Measurements from ENCODE around the gene UPK1B.
"Not testable (repeated sequence)": the region's sequence is repeated elsewhere in the genome, so short reads cannot be mapped to it uniquely, and the experiment has no call there.

The UPK1B gene

DNA sequence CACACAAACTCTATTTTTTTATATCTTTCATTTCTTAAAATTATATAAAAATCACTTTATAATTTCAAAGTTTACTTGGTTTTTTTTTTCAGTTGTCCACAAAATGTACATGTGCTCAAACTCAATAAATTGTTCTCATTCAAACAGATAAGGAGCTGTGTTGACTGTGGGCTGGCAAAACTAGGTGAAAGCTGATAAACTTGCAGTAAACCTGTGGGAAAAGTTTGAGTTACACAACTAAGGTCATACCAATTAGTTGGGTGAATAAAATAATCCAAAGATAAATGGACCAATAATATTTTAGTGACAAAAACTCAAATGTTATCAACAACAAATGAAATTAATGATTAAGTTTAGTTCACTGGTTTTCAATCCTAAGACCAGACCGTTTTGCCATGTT, 12.6 kb upstream of the UPK1B start:
- H3K4me3 ChIP-seq (ENCODE audit: low read depth, low read length) = no peak overlapping the region
- TF ChIP-seq, protein P1, sequence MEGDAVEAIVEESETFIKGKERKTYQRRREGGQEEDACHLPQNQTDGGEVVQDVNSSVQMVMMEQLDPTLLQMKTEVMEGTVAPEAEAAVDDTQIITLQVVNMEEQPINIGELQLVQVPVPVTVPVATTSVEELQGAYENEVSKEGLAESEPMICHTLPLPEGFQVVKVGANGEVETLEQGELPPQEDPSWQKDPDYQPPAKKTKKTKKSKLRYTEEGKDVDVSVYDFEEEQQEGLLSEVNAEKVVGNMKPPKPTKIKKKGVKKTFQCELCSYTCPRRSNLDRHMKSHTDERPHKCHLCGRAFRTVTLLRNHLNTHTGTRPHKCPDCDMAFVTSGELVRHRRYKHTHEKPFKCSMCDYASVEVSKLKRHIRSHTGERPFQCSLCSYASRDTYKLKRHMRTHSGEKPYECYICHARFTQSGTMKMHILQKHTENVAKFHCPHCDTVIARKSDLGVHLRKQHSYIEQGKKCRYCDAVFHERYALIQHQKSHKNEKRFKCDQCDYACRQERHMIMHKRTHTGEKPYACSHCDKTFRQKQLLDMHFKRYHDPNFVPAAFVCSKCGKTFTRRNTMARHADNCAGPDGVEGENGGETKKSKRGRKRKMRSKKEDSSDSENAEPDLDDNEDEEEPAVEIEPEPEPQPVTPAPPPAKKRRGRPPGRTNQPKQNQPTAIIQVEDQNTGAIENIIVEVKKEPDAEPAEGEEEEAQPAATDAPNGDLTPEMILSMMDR (IDR thresholded peaks at IDR 0.05; ENCODE audit: low read depth, low read length) = no peak

DNA sequence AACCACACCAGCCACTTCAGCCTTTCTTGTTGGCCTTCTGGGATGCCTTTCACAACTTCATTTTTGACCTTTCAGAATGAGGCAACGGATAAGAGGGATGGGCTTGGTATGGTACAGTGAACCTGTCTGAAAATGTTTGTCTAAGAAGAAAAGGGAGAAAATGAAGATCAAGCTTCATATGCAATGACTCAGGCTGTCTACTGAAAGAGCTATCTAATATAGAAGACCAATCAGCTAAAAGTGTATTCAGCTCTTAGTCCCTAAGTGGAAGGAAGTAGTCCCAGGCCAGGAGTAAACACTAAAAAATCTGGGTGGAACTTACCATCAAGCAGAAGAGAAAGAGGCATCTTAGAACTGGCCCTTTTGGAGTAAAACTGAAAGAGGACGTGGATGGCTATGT, 12.2 kb upstream of the UPK1B start:
- H3K4me3 ChIP-seq (ENCODE audit: low read depth, low read length) = no peak overlapping the region
- TF ChIP-seq, protein P1 (IDR thresholded peaks at IDR 0.05; ENCODE audit: low read depth, low read length) = no peak

- not testable (repeated sequence) for H3K4me3 ChIP-seq (ENCODE audit: low read depth, low read length)
Measured at GRCh38 chr3:119164745-119165144, 8.7 kb upstream of the UPK1B start.

GRCh38 chr3:119170821-119171220, 2.6 kb upstream of the UPK1B start:
- TF ChIP-seq, protein P1 (IDR thresholded peaks at IDR 0.05; ENCODE audit: low read depth, low read length) = no peak
- H3K4me3 ChIP-seq (ENCODE audit: low read depth, low read length) = no peak overlapping the region

- H3K4me3 ChIP-seq (ENCODE audit: low read depth, low read length) = no peak overlapping the region
- TF ChIP-seq, protein P1 (IDR thresholded peaks at IDR 0.05; ENCODE audit: low read depth, low read length) = no peak
Measured at GRCh38 chr3:119175872-119176756, 2.7 kb downstream of the UPK1B start.

DNA sequence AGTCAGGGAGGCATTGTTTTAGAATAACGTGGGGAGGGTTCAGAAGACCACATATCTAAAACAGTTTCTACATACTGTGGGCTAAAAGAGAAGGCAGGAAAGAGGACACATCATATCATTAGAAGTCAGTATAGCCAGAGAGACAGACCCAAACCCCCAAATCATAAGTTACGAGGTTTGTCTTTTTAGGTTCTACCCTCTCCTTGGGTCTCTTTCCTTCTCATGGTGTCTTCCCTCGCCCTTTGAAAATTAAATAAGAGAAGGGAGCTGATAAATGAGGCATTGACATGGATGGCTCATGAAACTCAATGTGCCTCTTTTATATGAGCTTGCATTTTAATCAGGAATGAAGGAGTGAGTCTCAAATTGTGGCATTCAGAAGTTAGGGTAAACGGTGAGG, 3.4 kb downstream of the UPK1B start:
- TF ChIP-seq, protein P1 (IDR thresholded peaks at IDR 0.05; ENCODE audit: low read depth, low read length) = no peak
- no peak overlapping the region for H3K4me3 ChIP-seq (ENCODE audit: low read depth, low read length)

DNA sequence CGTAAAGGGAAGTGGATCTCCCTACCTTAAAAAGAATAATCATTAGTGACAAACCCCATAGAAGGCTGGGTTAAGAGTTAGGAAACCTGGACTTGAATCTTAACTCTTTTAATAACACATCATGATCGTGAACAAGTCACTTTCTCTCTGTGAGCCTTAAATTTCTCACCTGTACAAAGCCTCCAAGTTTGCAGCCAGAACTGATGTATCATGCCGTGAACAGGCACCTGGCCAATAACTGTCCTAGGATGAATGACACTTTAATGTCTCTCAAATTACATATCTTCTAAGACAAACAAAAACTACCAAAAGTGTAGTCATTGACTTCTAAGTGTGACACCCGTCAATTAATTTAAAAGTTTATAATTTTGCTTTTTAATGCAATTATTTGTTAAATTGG, 3.9 kb downstream of the UPK1B start:
- H3K4me3 ChIP-seq (ENCODE audit: low read depth, low read length) = no peak overlapping the region
- TF ChIP-seq, protein P1 (IDR thresholded peaks at IDR 0.05; ENCODE audit: low read depth, low read length) = no peak

GRCh38 chr3:119181765-119182164, 8.4 kb downstream of the UPK1B start:
- H3K4me3 ChIP-seq (ENCODE audit: low read depth, low read length) = no peak overlapping the region
- TF ChIP-seq, protein P1 (IDR thresholded peaks at IDR 0.05; ENCODE audit: low read depth, low read length) = no peak

Data from WI38 (cell line).